Measurements from ENCODE around the gene OR56A4.
A peak's percentile ranks its signal among the peaks of the same experiment; 100 is the strongest.

The OR56A4 gene

GRCh38 chr11:6025056-6025455 is 18.3 kb upstream of the OR56A4 start:
- ChIA-PET POLR2A (no interaction called here), CTCF (no interaction called here)
- no peak for DNase-seq (ENCODE audit: extremely low spot score)
- TF ChIP-seq CTCF (IDR thresholded peaks at IDR 0.05; ENCODE audit: control extremely low read depth, extremely low read depth, low read depth, missing control alignments): no peak

- DNase-seq (ENCODE audit: extremely low spot score): no peak
- TF ChIP-seq CTCF (IDR thresholded peaks at IDR 0.05; ENCODE audit: control extremely low read depth, extremely low read depth, low read depth, missing control alignments): peak; percentile 29
- POLR2A ChIA-PET: no interaction called here
- CTCF ChIA-PET: interaction anchor here (0.9 to 2.2 kb wide), 5 partner anchors 18 to 340 kb away, joined by 3 to 11 read pairs (median 5); no protein-coding TSS in a partner anchor
Measured at GRCh38 chr11:6022956-6023355, 16.2 kb upstream of the OR56A4 start.

GRCh38 chr11:6013042-6013441 is 6.3 kb upstream of the OR56A4 start:
- ChIA-PET CTCF (interaction anchor here (1.4 to 2.1 kb wide), 3 partner anchors 9 to 341 kb away, joined by 3 to 8 read pairs (median 3); partner anchors contain the start of gene OR56A1), POLR2A (no interaction called here)
- TF ChIP-seq CTCF (IDR thresholded peaks at IDR 0.05; ENCODE audit: control extremely low read depth, extremely low read depth, low read depth, missing control alignments): no peak
- DNase-seq (ENCODE audit: extremely low spot score): no peak

GRCh38 chr11:6012035-6012668 is 5.4 kb upstream of the OR56A4 start:
- ChIA-PET POLR2A (no interaction called here), CTCF (interaction anchor here (0.7 to 2.1 kb wide), 4 partner anchors 8 to 72 kb away, joined by 3 to 8 read pairs (median 4); partner anchors contain the start of gene OR56A1)
- no peak for DNase-seq (ENCODE audit: extremely low spot score)
- no peak for TF ChIP-seq CTCF (IDR thresholded peaks at IDR 0.05; ENCODE audit: control extremely low read depth, extremely low read depth, low read depth, missing control alignments)

GRCh38 chr11:6006395-6006794 is 351 bp downstream of the OR56A4 start:
- no peak for DNase-seq (ENCODE audit: extremely low spot score)
- ChIA-PET CTCF (no interaction called here), POLR2A (no interaction called here)
- no peak for TF ChIP-seq CTCF (IDR thresholded peaks at IDR 0.05; ENCODE audit: control extremely low read depth, extremely low read depth, low read depth, missing control alignments)

- DNase-seq (ENCODE audit: extremely low spot score): no peak
- POLR2A ChIA-PET: no interaction called here
- no peak for TF ChIP-seq CTCF (IDR thresholded peaks at IDR 0.05; ENCODE audit: control extremely low read depth, extremely low read depth, low read depth, missing control alignments)
- CTCF ChIA-PET: interaction anchor here (1.0 kb wide), 1 partner anchor 41 kb away, joined by 3 read pairs; no protein-coding TSS in a partner anchor
Measured at GRCh38 chr11:6002202-6002699, 4.5 kb downstream of the OR56A4 start.

Measured in GM10248 (cell line).